IMR-90 (cell line): ENCODE measurements around the gene SLC26A11. TPM values are rescaled to one million over a fixed set of nuclear protein-coding genes. Genes with fewer than 3 reads are reported as not detected.
A peak's percentile ranks its signal among the peaks of the same experiment; 100 is the strongest.

Source experiments
- ATAC-seq: fragments of 200-7000 bp; cut with Tn5 transposase; 2 replicates; pipeline ENCODE4 v1.9.1; 2020; ENCODE audit warnings: low read depth, mild to moderate bottlenecking, moderate library complexity
- BruUV-seq: library from RNA; stranded (reverse); fragments of 400-500 nt; replicated peaks from 2 replicates; lab custom pipeline; 2021; lab: Mats Ljungman, UMichigan
- CTCF ChIA-PET: fragments of 300-600 bp; formaldehyde crosslinking; extraction: SDS; loops from one replicate; lab custom pipeline; 2021; ENCODE audit warnings: antibody characterized with exemption; lab: Yijun Ruan, JAX
- POLR2A ChIA-PET: fragments of 300-600 bp; sonication (Branson Sonifier 250); formaldehyde crosslinking; loops from one replicate; lab custom pipeline; 2022; ENCODE audit warnings: antibody characterized with exemption; ENCODE audit not compliant: unreplicated experiment; lab: Charles Lee
- DNase-seq: peaks from one replicate; pipeline ENCODE4 v3.0.0; 2013
- H2AFZ ChIP-seq: replicated peaks from 2 replicates; pipeline ENCODE3; 2013; ENCODE audit warnings: low read length, mild to moderate bottlenecking; ENCODE audit not compliant: poor library complexity
- H2AK5ac ChIP-seq: 2 replicates; pipeline ENCODE4 v1.6.1; 2013; ENCODE audit warnings: low read depth, low read length, inconsistent platforms
- H2AK9ac ChIP-seq: replicated peaks from 2 replicates; pipeline ENCODE3; 2013; ENCODE audit warnings: mild to moderate bottlenecking, low read depth, low read length, moderate library complexity; ENCODE audit not compliant: poor library complexity
- H2BK120ac ChIP-seq: 2 replicates; pipeline ENCODE4 v1.6.1; 2013; ENCODE audit warnings: low read depth, low read length, inconsistent platforms
- H2BK15ac ChIP-seq: 3 replicates; pipeline ENCODE4 v1.6.1; 2013; ENCODE audit warnings: low read depth, low read length, inconsistent platforms
- H2BK20ac ChIP-seq: 2 replicates; pipeline ENCODE4 v1.6.1; 2013; ENCODE audit warnings: low read depth, mild to moderate bottlenecking, inconsistent platforms, low read length, moderate library complexity
- H2BK5ac ChIP-seq: 2 replicates; pipeline ENCODE4 v1.6.1; 2013; ENCODE audit warnings: mild to moderate bottlenecking, low read depth, low read length, inconsistent platforms; ENCODE audit not compliant: poor library complexity, severe bottlenecking
- H3K14ac ChIP-seq: replicated peaks from 2 replicates; pipeline ENCODE4 v1.6.1; 2013; ENCODE audit warnings: low read depth, low read length, inconsistent platforms
- H3K18ac ChIP-seq: 2 replicates; pipeline ENCODE4 v1.6.1; 2013; ENCODE audit warnings: low read depth, low read length, control low read depth
- H3K23ac ChIP-seq: 2 replicates; pipeline ENCODE4 v1.6.1; 2013; ENCODE audit warnings: low read depth, low read length, inconsistent platforms
- H3K27ac ChIP-seq: 2 replicates; pipeline ENCODE4 v1.5.1; 2013; ENCODE audit warnings: mild to moderate bottlenecking, control low read depth, low read length; ENCODE audit not compliant: insufficient read depth
- H3K27me3 ChIP-seq: 2 replicates; pipeline ENCODE4 v1.6.1; 2013; ENCODE audit warnings: low read length; ENCODE audit not compliant: control insufficient read depth, insufficient read depth
- H3K36me3 ChIP-seq: 2 replicates; pipeline ENCODE4 v1.6.1; 2013; ENCODE audit warnings: low read length, mixed read lengths; ENCODE audit not compliant: control insufficient read depth, insufficient read depth
- H3K4ac ChIP-seq: 2 replicates; pipeline ENCODE4 v1.6.1; 2013; ENCODE audit warnings: low read depth, low read length, inconsistent platforms
- H3K4me1 ChIP-seq: 2 replicates; pipeline ENCODE4 v1.6.1; 2013; ENCODE audit warnings: low read length, mixed read lengths; ENCODE audit not compliant: control insufficient read depth, insufficient read depth
- H3K4me2 ChIP-seq: 2 replicates; pipeline ENCODE4 v1.6.1; 2013; ENCODE audit warnings: low read depth, mild to moderate bottlenecking, control low read depth, low read length, moderate library complexity
- H3K4me3 ChIP-seq: 2 replicates; pipeline ENCODE4 v1.5.1; 2013; ENCODE audit warnings: low read depth, mild to moderate bottlenecking, control low read depth, low read length, moderate library complexity; ENCODE audit not compliant: insufficient read depth
- H3K56ac ChIP-seq: 2 replicates; pipeline ENCODE4 v1.6.1; 2013; ENCODE audit warnings: low read length, inconsistent platforms; ENCODE audit not compliant: insufficient read depth; ENCODE audit errors: extremely low read depth
- H3K79me1 ChIP-seq, 2 experiments: 2 replicates each; pipeline ENCODE4 v1.6.1; 2013; ENCODE audit warnings: low read length in 2 of 2, inconsistent platforms in 1 of 2, low read depth in 1 of 2
- H3K9ac ChIP-seq: 2 replicates; pipeline ENCODE4 v1.6.1; 2013; ENCODE audit warnings: low read depth, low read length, control low read depth
- H3K9me1 ChIP-seq: 2 replicates; pipeline ENCODE4 v1.6.1; 2013; ENCODE audit warnings: low read length, inconsistent platforms; ENCODE audit not compliant: insufficient read depth
- H3K9me3 ChIP-seq: 2 replicates; pipeline ENCODE4 v1.6.1; 2013; ENCODE audit warnings: low read length; ENCODE audit not compliant: control insufficient read depth, insufficient read depth
- H4K20me1 ChIP-seq: 2 replicates; pipeline ENCODE4 v1.6.1; 2013; ENCODE audit warnings: low read length, inconsistent platforms; ENCODE audit not compliant: insufficient read depth
- H4K5ac ChIP-seq: 2 replicates; pipeline ENCODE4 v1.6.1; 2013; ENCODE audit warnings: mild to moderate bottlenecking, low read depth, low read length, control low read depth
- H4K8ac ChIP-seq, 2 experiments: 2 replicates each; pipeline ENCODE4 v1.6.1; 2013; ENCODE audit warnings: low read depth in 2 of 2, low read length in 2 of 2, control low read depth in 1 of 2, inconsistent platforms in 1 of 2
- H4K91ac ChIP-seq: 2 replicates; pipeline ENCODE4 v1.6.1; 2013; ENCODE audit warnings: low read depth, low read length, inconsistent platforms; ENCODE audit not compliant: insufficient read depth
- CEBPB ChIP-seq: IDR thresholded peaks from 2 replicates; pipeline ENCODE4 v1.6.1; 2012; ENCODE audit warnings: low read depth, low read length, improper control_type of control experiment
- CHD1 ChIP-seq: IDR thresholded peaks from 2 replicates; pipeline ENCODE4 v1.6.1; 2012; ENCODE audit warnings: low read depth, low read length, improper control_type of control experiment
- FOS ChIP-seq: fragments of 150-350 bp; IDR thresholded peaks from 2 replicates; pipeline ENCODE4 v1.6.1; 2016; ENCODE audit warnings: low read depth, low read length
- MAZ ChIP-seq: IDR thresholded peaks from 2 replicates; pipeline ENCODE4 v1.6.1; 2012; ENCODE audit warnings: low read depth, mild to moderate bottlenecking, low read length, improper control_type of control experiment, moderate library complexity, borderline replicate concordance
- MXI1 ChIP-seq: IDR thresholded peaks from 2 replicates; pipeline ENCODE4 v1.6.1; 2012; ENCODE audit warnings: low read depth, mild to moderate bottlenecking, low read length, moderate library complexity, borderline replicate concordance
- POLR2A ChIP-seq: IDR thresholded peaks from 2 replicates; pipeline ENCODE4 v1.6.1; 2012; ENCODE audit warnings: mild to moderate bottlenecking, low read depth, low read length
- RAD21 ChIP-seq: IDR thresholded peaks from 2 replicates; pipeline ENCODE4 v1.6.1; 2012; ENCODE audit warnings: low read length, improper control_type of control experiment
- RFX5 ChIP-seq: IDR thresholded peaks from 2 replicates; pipeline ENCODE4 v1.8.0; 2012; ENCODE audit warnings: low read depth, mild to moderate bottlenecking, low read length, moderate library complexity
- WGBS, 2 experiments: methylation state at CpG; one replicate each; pipeline versions ENCODE4 v1.1.5 to v1.1.7; 2013; ENCODE audit warnings: missing lambda C conversion rate in 2 of 2; ENCODE audit not compliant: insufficient read length in 1 of 2; ENCODE audit errors: extremely low coverage in 2 of 2; 5-methylcytosine and 5-hydroxymethylcytosine counted together
- dilution Hi-C: fragments of 300-500 bp; cut with HindIII; formaldehyde crosslinking; loops from one replicate; pipeline ENCODE4 v1.14.3; 2018; ENCODE audit warnings: low sequenced_read_pairs; ENCODE audit not compliant: unreplicated experiment
- in situ Hi-C: fragments of 300-500 bp; cut with MboI; formaldehyde crosslinking; loops from 3 replicates; pipeline ENCODE4 v1.14.3; 2019; ENCODE audit warnings: low sequenced_read_pairs, inconsistent platforms, mixed read lengths
- intact Hi-C: fragments of 100-400 bp; cut with micrococcal nuclease; formaldehyde crosslinking; loops from 2 replicates; pipeline ENCODE4 v1.10.0; 2022
- polyA plus RNA-seq, 3 experiments: library from polyadenylated mRNA; depleted of rRNA; stranded (reverse); fragments of >200 nt; gene quantifications; 2 replicates each; pipeline ENCODE4 v1.2.3, GENCODE V29; 2012; ENCODE audit warnings: low replicate concordance in 1 of 3
- total RNA-seq: library from RNA; depleted of rRNA; stranded (reverse); fragments of >200 nt; gene quantifications from 2 replicates; pipeline ENCODE4 v1.2.3, GENCODE V29; 2012
- TF ChIP-seq, protein P1 (sequence below): fragments of 150-350 bp; IDR thresholded peaks from 2 replicates; pipeline ENCODE4 v1.6.1; 2017; ENCODE audit warnings: mild to moderate bottlenecking, antibody characterized with exemption, low read length, low read depth
- TF ChIP-seq, protein P2 (sequence below): fragments of 150-350 bp; IDR thresholded peaks from 2 replicates; pipeline ENCODE4 v1.6.1; 2016; ENCODE audit warnings: low read depth, mild to moderate bottlenecking, low read length, moderate library complexity, borderline replicate concordance

SLC26A11 gene
- total and polyA plus RNA-seq, 2 of the 4 experiments (the other 2 are of a cell fraction): 3.2 to 15.6 TPM

DNA sequence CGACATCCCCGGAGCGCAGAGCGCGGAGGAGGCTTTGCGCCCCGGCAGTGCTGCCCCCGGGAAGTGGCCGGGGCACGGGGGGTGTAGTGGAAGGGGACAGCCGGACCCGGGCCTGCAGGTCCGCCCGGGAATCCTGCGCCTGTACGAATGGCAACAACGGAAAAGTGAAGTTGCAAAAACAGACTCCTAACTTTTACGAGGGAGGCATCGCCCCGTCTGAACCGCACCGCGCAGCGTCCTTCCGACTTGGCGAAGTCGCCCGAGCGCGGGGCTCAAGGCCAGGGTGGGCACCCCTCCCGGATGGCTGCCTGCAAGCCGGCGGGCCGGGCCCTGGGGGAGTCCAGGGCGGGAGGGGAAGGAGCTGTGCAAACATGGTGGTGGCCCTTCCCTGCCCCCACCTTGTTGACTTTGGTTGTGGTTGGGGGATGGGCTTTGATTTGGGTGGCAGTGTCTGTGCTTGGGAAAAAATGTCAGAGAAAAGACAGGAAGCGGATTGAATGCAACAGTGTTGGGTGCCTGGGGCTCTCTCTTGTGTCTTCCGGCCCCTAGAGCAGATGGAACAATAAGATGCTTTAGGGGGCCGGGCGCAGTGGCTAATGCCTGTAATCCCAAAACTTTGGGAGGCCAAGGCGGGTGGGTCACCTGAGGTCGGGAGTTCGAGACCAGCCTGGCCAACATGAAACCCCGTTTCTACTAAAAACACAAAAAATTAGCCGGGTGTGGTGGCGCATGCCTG is 41.1 kb downstream of the SLC26A11 start (continued):
- TF ChIP-seq, protein P1, sequence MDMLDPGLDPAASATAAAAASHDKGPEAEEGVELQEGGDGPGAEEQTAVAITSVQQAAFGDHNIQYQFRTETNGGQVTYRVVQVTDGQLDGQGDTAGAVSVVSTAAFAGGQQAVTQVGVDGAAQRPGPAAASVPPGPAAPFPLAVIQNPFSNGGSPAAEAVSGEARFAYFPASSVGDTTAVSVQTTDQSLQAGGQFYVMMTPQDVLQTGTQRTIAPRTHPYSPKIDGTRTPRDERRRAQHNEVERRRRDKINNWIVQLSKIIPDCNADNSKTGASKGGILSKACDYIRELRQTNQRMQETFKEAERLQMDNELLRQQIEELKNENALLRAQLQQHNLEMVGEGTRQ: no peak
- TF ChIP-seq CHD1: no peak

DNA sequence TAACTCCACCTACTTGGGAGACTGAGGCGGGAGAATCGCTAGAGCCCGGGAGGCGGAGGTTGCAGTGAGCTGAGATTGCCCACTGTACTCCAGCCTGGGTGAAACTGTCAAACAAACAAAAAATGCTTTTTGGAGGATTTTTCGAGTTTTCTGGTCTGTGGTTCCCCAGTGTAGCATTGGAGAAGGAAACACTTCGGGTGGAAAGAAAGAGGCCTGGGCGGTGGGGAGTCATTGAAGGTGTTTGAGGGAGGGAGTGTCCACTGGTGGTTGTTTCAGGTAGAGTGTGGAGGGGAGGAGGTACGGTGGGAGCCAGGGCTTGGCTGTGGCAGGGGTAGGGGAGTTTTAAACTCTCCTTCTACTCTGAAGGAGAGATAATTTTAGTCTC is 41.7 kb downstream of the SLC26A11 start:
- peak overlapping the region; percentile 92 for H3K27ac ChIP-seq
- no peak overlapping the region for H3K18ac ChIP-seq
- peak overlapping the region; percentile 100 for H3K14ac ChIP-seq
- peak overlapping the region; percentile 92; the same call in 1 of the 2 replicates for H3K56ac ChIP-seq
- H2BK20ac ChIP-seq: no peak overlapping the region
- H3K4me2 ChIP-seq: peak overlapping the region; percentile 82
- in situ Hi-C loops (no loop called here), dilution Hi-C loops (no loop called here), intact Hi-C loops (loop anchor here (5.0 kb wide), 2 partner anchors 40 to 255 kb away; partner anchors contain the start of genes SGSH and SLC26A11)
- peak overlapping the region; percentile 72; the same call in 1 of the 2 replicates for H2BK120ac ChIP-seq
- DNase-seq: no peak
- ChIA-PET CTCF (interaction anchor here (0.6 kb wide), 1 partner anchor 105 kb away, joined by 5 read pairs; no protein-coding TSS in a partner anchor), POLR2A (interaction anchor here (0.5 kb wide), 1 partner anchor 29 kb away, joined by 6 read pairs; no protein-coding TSS in a partner anchor)
- peak overlapping the region; percentile 96 for H3K9ac ChIP-seq
- peak overlapping the region; percentile 80 for H3K4me3 ChIP-seq
- no peaks in the 10 kb centered on the region for H4K20me1 ChIP-seq
- H3K23ac ChIP-seq: peak overlapping the region; percentile 98
- peak overlapping the region; percentile 68 for H2AK9ac ChIP-seq
- no peaks in the 10 kb centered on the region for H3K9me3 ChIP-seq
- no peak overlapping the region for H2BK15ac ChIP-seq
- WGBS, 2 experiments: 70% methylated on average over 4 of the region's 8 CpGs; no CpG with 5 or more reads in 1 of the 2 experiments
- H3K27me3 ChIP-seq: no peaks in the 10 kb centered on the region
- H4K8ac ChIP-seq: peak overlapping the region in 1 of 2 experiments; percentile 97; a peak in 2 of 4 replicates
- peaks cover 16 to 48% of the 10 kb centered on the region in 2 experiments; a peak in 2 of 4 replicates for H3K79me1 ChIP-seq
- peak overlapping the region; percentile 97 for H3K4ac ChIP-seq
- H3K36me3 ChIP-seq: peaks cover 16% of the 10 kb centered on the region
- peak overlapping the region; percentile 94; the same call in 1 of the 2 replicates for H2AK5ac ChIP-seq
- peaks cover 20% of the 10 kb centered on the region for H3K4me1 ChIP-seq
- no peak for ATAC-seq
- H4K5ac ChIP-seq: peak overlapping the region; percentile 31; the same call in 1 of the 2 replicates
- peak overlapping the region; percentile 95 for H2BK5ac ChIP-seq
- peak overlapping the region; percentile 46; the same call in 1 of the 2 replicates for H4K91ac ChIP-seq
- peak overlapping the region; percentile 88 for H2AFZ ChIP-seq
- no TSS peak for BruUV-seq
- 0 out of 2 replicates have a peak, but pooled peaks cover 3% of the 10 kb centered on the region for H3K9me1 ChIP-seq
- TF ChIP-seq, protein P1: no peak
- TF ChIP-seq RAD21: no peak
- no peak for TF ChIP-seq RFX5
- no peak for TF ChIP-seq CEBPB
- TF ChIP-seq MAZ: no peak
- TF ChIP-seq, protein P2, sequence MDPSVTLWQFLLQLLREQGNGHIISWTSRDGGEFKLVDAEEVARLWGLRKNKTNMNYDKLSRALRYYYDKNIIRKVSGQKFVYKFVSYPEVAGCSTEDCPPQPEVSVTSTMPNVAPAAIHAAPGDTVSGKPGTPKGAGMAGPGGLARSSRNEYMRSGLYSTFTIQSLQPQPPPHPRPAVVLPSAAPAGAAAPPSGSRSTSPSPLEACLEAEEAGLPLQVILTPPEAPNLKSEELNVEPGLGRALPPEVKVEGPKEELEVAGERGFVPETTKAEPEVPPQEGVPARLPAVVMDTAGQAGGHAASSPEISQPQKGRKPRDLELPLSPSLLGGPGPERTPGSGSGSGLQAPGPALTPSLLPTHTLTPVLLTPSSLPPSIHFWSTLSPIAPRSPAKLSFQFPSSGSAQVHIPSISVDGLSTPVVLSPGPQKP: no peak
- no peak for TF ChIP-seq POLR2A
- TF ChIP-seq MXI1: no peak
- TF ChIP-seq FOS: no peak
